Breast epithelium (tissue), 3 donors: ENCODE data around the gene PRDM16.

Experiments
- POLR2AphosphoS5 ChIP-seq, 3 donors: sonication (generic); formaldehyde crosslinking; IDR thresholded peaks; one replicate each; pipeline ENCODE4 v1.6.1; 2017; ENCODE audit warnings: antibody characterized with exemption in 3 of 3
- TF ChIP-seq, protein P1 (sequence below), 3 donors: fragments of 450-650 bp; IDR thresholded peaks; one replicate each; pipeline ENCODE4 v1.5.1; 2016 to 2017; ENCODE audit warnings: antibody characterized with exemption in 3 of 3, mild to moderate bottlenecking in 3 of 3, moderate library complexity in 3 of 3

DNA sequence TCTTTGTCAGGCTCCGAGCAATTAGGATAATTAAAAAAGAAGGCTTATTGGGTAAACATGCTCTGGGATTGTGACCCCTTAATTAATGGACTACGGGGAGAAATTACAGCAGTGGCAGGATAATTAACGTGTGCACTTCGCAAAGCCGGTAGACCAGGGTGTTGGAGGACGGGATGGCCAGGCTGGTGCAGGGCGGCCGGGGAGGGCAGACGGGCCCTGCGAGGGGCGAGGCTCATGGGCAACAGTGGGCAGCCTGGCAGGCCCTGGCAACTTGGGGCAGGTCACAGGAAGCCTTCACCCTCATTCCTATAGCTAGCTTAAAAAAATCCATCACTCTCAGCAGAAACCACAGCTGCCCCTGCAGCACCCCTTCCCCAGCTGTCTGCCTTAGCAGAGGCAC is 199.3 kb downstream of the PRDM16 start:
- TF ChIP-seq POLR2AphosphoS5 (IDR thresholded peaks at IDR 0.05): no peak
- TF ChIP-seq, protein P1, sequence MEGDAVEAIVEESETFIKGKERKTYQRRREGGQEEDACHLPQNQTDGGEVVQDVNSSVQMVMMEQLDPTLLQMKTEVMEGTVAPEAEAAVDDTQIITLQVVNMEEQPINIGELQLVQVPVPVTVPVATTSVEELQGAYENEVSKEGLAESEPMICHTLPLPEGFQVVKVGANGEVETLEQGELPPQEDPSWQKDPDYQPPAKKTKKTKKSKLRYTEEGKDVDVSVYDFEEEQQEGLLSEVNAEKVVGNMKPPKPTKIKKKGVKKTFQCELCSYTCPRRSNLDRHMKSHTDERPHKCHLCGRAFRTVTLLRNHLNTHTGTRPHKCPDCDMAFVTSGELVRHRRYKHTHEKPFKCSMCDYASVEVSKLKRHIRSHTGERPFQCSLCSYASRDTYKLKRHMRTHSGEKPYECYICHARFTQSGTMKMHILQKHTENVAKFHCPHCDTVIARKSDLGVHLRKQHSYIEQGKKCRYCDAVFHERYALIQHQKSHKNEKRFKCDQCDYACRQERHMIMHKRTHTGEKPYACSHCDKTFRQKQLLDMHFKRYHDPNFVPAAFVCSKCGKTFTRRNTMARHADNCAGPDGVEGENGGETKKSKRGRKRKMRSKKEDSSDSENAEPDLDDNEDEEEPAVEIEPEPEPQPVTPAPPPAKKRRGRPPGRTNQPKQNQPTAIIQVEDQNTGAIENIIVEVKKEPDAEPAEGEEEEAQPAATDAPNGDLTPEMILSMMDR (IDR thresholded peaks at IDR 0.05): no peak
